ENCODE measurements around the gene CMTM5.

Gene CMTM5, protein sequence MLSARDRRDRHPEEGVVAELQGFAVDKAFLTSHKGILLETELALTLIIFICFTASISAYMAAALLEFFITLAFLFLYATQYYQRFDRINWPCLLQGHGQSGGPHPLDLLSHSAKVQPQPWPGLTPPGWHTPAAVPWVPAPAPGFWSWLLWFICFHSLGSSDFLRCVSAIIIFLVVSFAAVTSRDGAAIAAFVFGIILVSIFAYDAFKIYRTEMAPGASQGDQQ

DNA sequence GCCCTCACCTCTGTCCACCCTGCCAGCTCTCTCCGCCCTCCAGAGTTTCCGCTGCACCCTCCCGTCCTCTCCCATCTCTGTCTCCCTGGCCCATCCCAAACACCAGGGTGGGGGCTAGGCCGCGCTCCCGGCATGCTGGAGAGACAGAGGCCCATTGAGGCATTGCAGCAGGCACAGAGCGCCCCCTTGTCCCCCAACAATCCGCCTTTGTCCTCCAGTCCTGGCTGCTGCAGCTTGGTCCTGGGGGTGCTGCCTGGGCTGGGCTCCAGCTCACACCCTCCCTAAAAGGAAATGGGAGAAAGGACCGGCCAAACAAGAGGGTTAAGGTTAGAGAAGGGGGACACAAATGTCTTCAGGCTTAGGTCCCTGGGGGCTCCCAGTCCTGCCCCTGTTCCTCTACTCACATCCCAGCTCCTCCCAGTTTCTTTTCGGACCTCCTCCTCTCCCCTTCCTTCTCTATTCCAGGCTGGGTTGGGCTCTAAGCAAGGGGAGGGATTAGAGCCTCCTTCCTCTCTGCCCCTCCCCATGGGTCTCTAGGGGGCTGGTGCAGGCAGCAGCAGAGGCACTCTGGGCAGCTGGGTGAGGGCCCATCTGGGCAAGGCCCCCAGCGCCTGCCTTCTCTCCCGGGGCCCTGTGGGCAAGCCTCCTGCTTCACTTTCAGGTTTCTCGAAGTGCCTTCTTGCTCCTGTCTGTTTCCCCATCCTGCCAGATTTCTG is at the start of gene CMTM5:
CMTM5 (plus strand) TSS at position 565 of the 716 bp plus-strand sequence. CDS start 206 bp downstream, outside the sequence.
- DNase-seq (ENCODE audit: low read depth in 1 of 2, low spot score in 1 of 2) = no peak
- no peak for TF ChIP-seq JUND (IDR thresholded peaks at IDR 0.05; ENCODE audit: low read depth)
- in situ Hi-C loops (cut with HindIII; ENCODE audit: low pct_unique_long_range_greater_than_20kb, low sequenced_read_pairs) = no loop called here

DNA sequence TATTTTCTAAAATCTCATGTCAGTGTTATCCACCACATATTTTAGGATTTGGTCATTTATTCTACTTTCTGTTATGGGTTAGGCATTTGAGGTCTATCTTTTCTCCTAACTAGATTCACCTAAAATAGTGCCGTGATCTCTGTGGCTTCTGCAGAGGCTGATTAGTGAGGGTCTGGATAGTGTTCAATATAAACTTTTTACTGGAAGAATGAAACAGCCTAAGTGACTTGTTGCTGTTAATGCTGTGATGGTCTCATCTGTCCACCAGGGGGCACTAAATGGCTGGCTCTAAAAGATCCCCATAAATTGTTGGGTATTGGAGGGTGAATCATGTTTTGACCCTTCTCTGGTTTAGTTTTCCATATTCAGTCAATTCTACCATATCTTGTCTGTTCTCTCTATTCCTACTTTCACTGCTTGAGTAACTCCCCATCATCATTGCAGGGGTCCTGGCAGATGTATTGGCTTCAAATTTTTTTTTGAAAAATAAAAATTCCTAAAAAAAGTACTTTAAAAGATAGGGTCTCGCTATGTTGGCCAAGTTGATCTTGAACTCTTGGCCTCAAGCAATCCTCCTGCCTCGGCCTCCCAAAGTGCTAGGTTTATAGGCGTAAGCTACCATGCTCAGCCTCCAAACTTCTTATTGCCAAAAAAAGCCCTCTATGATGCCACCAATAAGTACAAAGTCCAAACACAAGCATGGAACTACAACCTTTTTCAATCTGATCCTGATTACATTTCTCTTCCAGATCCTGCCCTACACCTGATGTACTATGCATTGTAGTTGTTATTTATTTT is 48.7 kb upstream of the CMTM5 start:
- TF ChIP-seq JUND (IDR thresholded peaks at IDR 0.05; ENCODE audit: low read depth) = no peak
- in situ Hi-C loops (cut with HindIII; ENCODE audit: low pct_unique_long_range_greater_than_20kb, low sequenced_read_pairs) = no loop called here
- peak; percentile 58 to 77 for DNase-seq (ENCODE audit: low read depth in 1 of 2, low spot score in 1 of 2)

DNA sequence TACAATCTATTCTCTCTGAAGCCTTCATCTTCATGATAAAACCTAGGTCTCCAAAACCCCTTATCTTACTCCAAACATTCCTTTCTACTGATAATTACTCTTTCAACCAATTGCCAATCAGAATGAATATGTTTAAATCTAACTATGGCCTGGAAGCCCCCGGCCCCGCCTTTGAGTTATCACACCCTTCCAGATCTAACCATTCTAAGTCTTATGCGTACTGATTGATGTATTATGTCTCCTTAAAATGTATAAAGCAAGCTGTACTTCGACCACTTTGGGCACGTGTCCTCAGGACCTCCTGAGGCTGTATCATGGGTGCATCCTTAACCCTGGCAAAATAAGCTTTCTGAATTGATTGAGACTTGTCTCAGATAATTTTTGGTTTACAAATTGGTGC is 41.2 kb upstream of the CMTM5 start:
- TF ChIP-seq JUND (IDR thresholded peaks at IDR 0.05; ENCODE audit: low read depth) = no peak
- DNase-seq (ENCODE audit: low read depth in 1 of 2, low spot score in 1 of 2) = no peak
- in situ Hi-C loops (cut with HindIII; ENCODE audit: low pct_unique_long_range_greater_than_20kb, low sequenced_read_pairs) = no loop called here

DNA sequence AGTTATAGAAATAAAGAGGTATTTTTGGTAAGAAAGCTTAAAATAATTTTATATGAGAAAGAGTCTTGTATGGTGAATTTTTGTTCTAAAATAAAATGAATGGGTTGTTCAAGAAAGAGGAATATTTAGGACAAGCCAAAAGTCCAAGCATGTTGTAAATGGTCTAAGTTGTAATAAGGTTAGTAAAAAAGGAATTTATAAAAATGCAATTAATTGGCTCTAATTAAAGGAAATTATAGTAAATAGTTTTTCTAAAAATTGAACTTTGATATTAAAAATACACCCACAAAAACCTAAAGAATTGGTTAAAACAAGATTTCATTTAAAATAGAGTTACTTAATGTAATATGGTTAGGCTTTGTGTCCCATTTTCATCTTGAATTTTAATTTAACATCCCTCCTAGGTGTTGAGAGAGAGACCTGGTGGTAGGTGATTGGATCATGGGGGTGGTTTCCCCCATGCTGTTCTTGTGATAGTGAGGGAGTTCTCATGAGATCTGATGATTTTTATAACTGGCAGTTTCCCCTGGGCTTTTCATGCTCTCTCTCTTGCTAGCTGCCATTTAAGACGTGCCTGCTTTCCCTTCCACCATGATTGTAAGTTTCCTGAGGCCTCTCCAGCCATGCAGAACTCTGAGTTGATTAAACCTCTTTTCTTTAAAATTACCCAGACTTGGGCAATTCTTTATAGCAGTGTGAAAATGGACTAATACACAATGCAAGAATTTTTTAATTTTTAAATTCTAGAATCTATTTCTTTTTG is 37.2 kb upstream of the CMTM5 start:
- DNase-seq (ENCODE audit: low read depth in 1 of 2, low spot score in 1 of 2) = no peak
- in situ Hi-C loops (cut with HindIII; ENCODE audit: low pct_unique_long_range_greater_than_20kb, low sequenced_read_pairs) = no loop called here
- TF ChIP-seq JUND (IDR thresholded peaks at IDR 0.05; ENCODE audit: low read depth) = no peak

- TF ChIP-seq JUND (IDR thresholded peaks at IDR 0.05; ENCODE audit: low read depth) = no peak
- in situ Hi-C loops (cut with HindIII; ENCODE audit: low pct_unique_long_range_greater_than_20kb, low sequenced_read_pairs) = no loop called here
- DNase-seq (ENCODE audit: low read depth in 1 of 2, low spot score in 1 of 2) = no peak
Measured at GRCh38 chr14:23344481-23344880, 32.4 kb upstream of the CMTM5 start.

GRCh38 chr14:23345987-23346692 is 30.7 kb upstream of the CMTM5 start:
- no peak for DNase-seq (ENCODE audit: low read depth in 1 of 2, low spot score in 1 of 2)
- in situ Hi-C loops (cut with HindIII; ENCODE audit: low pct_unique_long_range_greater_than_20kb, low sequenced_read_pairs) = no loop called here
- no peak for TF ChIP-seq JUND (IDR thresholded peaks at IDR 0.05; ENCODE audit: low read depth)

- no peak for TF ChIP-seq JUND (IDR thresholded peaks at IDR 0.05; ENCODE audit: low read depth)
- no peak for DNase-seq (ENCODE audit: low read depth in 1 of 2, low spot score in 1 of 2)
- in situ Hi-C loops (cut with HindIII; ENCODE audit: low pct_unique_long_range_greater_than_20kb, low sequenced_read_pairs) = no loop called here
Measured at GRCh38 chr14:23346693-23347405, 30.0 kb upstream of the CMTM5 start.

GRCh38 chr14:23347406-23348296 is 29.2 kb upstream of the CMTM5 start:
- in situ Hi-C loops (cut with HindIII; ENCODE audit: low pct_unique_long_range_greater_than_20kb, low sequenced_read_pairs) = no loop called here
- no peak for TF ChIP-seq JUND (IDR thresholded peaks at IDR 0.05; ENCODE audit: low read depth)
- DNase-seq (ENCODE audit: low read depth in 1 of 2, low spot score in 1 of 2) = no peak

DNA sequence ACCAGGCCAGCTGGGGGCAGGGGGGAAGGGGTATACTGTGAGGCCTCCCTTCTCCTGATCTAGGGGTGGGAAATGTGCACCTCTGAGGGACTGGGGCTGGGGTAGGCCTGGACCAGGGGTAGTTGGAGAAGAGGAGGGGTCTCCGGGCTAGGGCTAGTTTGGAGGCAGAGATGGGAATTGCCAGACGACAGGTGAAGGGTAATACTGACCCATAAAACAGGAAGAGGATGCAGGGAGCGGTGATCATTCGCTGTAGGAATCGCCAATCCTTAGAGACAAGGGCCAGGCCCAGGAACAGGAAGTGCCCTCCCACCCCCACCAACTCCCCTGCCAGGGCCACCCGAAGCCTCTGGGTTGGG is 28.6 kb upstream of the CMTM5 start:
- DNase-seq (ENCODE audit: low read depth in 1 of 2, low spot score in 1 of 2) = no peak
- no peak for TF ChIP-seq JUND (IDR thresholded peaks at IDR 0.05; ENCODE audit: low read depth)
- in situ Hi-C loops (cut with HindIII; ENCODE audit: low pct_unique_long_range_greater_than_20kb, low sequenced_read_pairs) = no loop called here

DNA sequence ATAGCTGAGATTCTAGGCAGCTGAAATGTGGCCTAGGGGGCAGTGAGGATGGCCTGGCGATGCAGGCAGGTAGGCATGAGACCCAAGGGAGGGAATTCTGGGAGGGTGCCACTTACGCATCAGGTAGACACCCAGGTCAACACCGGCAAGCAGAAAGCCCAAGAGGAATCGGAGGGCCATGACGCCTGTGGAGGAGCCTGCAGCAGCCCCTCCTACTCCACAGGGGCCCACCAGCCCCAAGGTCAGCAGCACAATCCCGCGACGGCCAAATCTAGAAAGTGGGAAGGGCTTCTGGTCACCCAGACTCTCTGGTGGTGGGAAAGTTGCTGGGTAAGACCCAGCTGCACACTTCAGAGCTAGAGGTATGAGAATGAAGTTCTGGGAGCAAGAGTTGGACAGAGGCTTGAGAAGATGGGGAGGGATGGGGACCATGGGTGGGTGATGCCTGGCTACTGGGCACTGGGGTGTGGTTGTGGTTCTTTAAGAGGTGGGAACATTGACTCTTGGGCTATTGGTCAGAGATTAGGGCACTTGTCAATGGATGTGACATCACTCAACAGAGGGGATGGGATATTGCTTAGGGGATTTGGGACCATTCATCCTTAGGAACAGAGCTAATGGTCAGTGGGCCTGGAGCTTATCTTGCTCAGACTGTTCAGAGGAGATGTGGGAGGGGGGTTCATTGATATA is 27.5 kb upstream of the CMTM5 start:
- in situ Hi-C loops (cut with HindIII; ENCODE audit: low pct_unique_long_range_greater_than_20kb, low sequenced_read_pairs) = no loop called here
- no peak for TF ChIP-seq JUND (IDR thresholded peaks at IDR 0.05; ENCODE audit: low read depth)

More for the DNA sequence above, 27.5 kb upstream of the CMTM5 start:
- DNase-seq (ENCODE audit: low read depth in 1 of 2, low spot score in 1 of 2) = no peak
